Measurements from ENCODE around the gene COL11A2. TPM values are rescaled to one million over a fixed set of nuclear protein-coding genes. Genes with fewer than 3 reads are reported as not detected.

COL11A2 gene
- total RNA-seq, 1 experiment from 2014 or later = 2.3 TPM

- Histone ChIP-seq H2AFZ (ENCODE audit: low read length) (no peak overlapping the region), H3T11ph (ENCODE audit: low read length) (no peak overlapping the region), H3K27ac (ENCODE audit: insufficient read length, low read depth, low read length) (no peak overlapping the region), H3K23ac (ENCODE audit: insufficient read length, low read depth, low read length) (no peak overlapping the region), H3K4me2 (ENCODE audit: insufficient read depth, insufficient read length, low read length) (no peak overlapping the region), H2BK120ac (ENCODE audit: low read depth, low read length, poor library complexity, severe bottlenecking) (no peak overlapping the region), H4K20me1 (ENCODE audit: control insufficient read depth, insufficient read depth, insufficient read length) (no peaks in the 10 kb centered on the region), H4K91ac (ENCODE audit: insufficient read length, low read depth, low read length) (no peak overlapping the region), H2BK15ac (ENCODE audit: low read depth, low read length) (no peak overlapping the region), H4K5ac (ENCODE audit: insufficient read length, low read depth, low read length) (no peak overlapping the region), H3K27me3 (ENCODE audit: insufficient read depth, low read length) (no peaks in the 10 kb centered on the region), H3K9me3 (ENCODE audit: control insufficient read depth, low read depth, low read length) (peaks cover 7% of the 10 kb centered on the region), H3K4ac (ENCODE audit: low read depth, low read length) (no peak overlapping the region), H3K14ac (ENCODE audit: insufficient read depth, low read length) (no peak overlapping the region), H2BK12ac (ENCODE audit: insufficient read length, low read depth, low read length) (no peak overlapping the region), H3K56ac (ENCODE audit: insufficient read length, low read depth, low read length) (no peak overlapping the region), H2BK5ac (ENCODE audit: insufficient read length, low read length) (no peak overlapping the region), H3K4me1 (ENCODE audit: insufficient read depth, low read length) (peaks cover 11% of the 10 kb centered on the region; the same call in 1 of the 2 replicates), H3K79me2 (ENCODE audit: insufficient read depth, low read length) (peaks cover 25% of the 10 kb centered on the region; the same call in 1 of the 2 replicates), H3K9ac (ENCODE audit: extremely low read depth, insufficient read length, low read length) (no peak overlapping the region), H2AK5ac (ENCODE audit: insufficient read length, low read length) (no peak overlapping the region), H3K18ac (ENCODE audit: insufficient read length, low read depth, low read length) (no peak overlapping the region), H3K23me2 (ENCODE audit: insufficient read length, low read depth, low read length, poor library complexity, severe bottlenecking) (no peaks in the 10 kb centered on the region), H2BK20ac (ENCODE audit: low read depth, low read length, poor library complexity, severe bottlenecking) (no peak overlapping the region), H3K79me1 (ENCODE audit: insufficient read depth, low read depth, low read length, poor library complexity, severe bottlenecking) (peaks cover 6% of the 10 kb centered on the region), H4K8ac (replicated peaks; ENCODE audit: insufficient read length, low read depth, low read length) (no peak overlapping the region)
- peaks cover 29 to 49% (median 38%) of the 10 kb centered on the region in 3 experiments for H3K36me3 Mint-ChIP-seq (ENCODE audit: insufficient read depth in 1 of 3, low read depth in 3 of 3)
- WGBS (ENCODE audit: extremely low coverage, insufficient read length, low lambda C conversion rate) = no CpG with 5 or more reads among the region's 20 CpGs
- H3K27me3 Mint-ChIP-seq (ENCODE audit: low read depth) = peaks cover 1% of the 10 kb centered on the region; the same call in 1 of the 2 replicates
- peak overlapping the region; percentile 0 to 34 (median 13); a peak in 3 of 7 replicates for H3K27ac Mint-ChIP-seq
- peaks cover 16 to 21% of the 10 kb centered on the region in 2 experiments for H3K9me3 Mint-ChIP-seq
- peak overlapping the region; percentile 53 to 58 for H3K4me3 Mint-ChIP-seq
- peak; percentile 84 for TF ChIP-seq CTCF (conservative IDR thresholded peaks at IDR 0.05)
- H3K4me1 Mint-ChIP-seq = peaks cover 63 to 67% of the 10 kb centered on the region in 2 experiments
- DNase-seq = peak; percentile 62
Measured at GRCh38 chr6:33123732-33124524, 68.3 kb downstream of the COL11A2 start.
